K562 (cell line): Measurements from ENCODE around the gene SERTAD2. TPM values are rescaled to one million over a fixed set of nuclear protein-coding genes. Genes with fewer than 3 reads are reported as not detected.

ENCODE experiments used
- ATAC-seq: fragments of 200-7000 bp; cut with Tn5 transposase; 3 replicates; pipeline ENCODE4 v1.9.1; 2020; ENCODE audit warnings: moderate library complexity
- BruUV-seq: library from RNA; stranded (reverse); fragments of 400-500 nt; replicated peaks from 2 replicates; lab custom pipeline; 2021; lab: Mats Ljungman, UMichigan
- CTCF ChIA-PET: fragments of 300-600 bp; formaldehyde crosslinking; extraction: SDS; loops from one replicate; lab custom pipeline; 2021; ENCODE audit warnings: low intra/inter-chr PET ratio; lab: Yijun Ruan, JAX
- POLR2A ChIA-PET: fragments of 300-600, 350-650 bp; sonication (Branson Sonifier 250); formaldehyde crosslinking; extraction: SDS; loops from one replicate; lab custom pipeline; 2021; ENCODE audit warnings: antibody characterized with exemption, inconsistent platforms; lab: Yijun Ruan, JAX
- DNase-seq, 4 experiments: peaks; one replicate each; pipeline versions ENCODE4 v3.0.0 to v3.0.0-alpha.2; 2011 to 2018; ENCODE audit warnings: low spot score in 3 of 4, mixed read lengths in 3 of 4; ENCODE audit errors: extremely low read depth in 1 of 4
- FAIRE-seq: peaks from 2 replicates; lab custom pipeline; 2011; peaks lifted over from hg19 to GRCh38; lab: Jason Lieb, UNC
- H2AFZ ChIP-seq: 2 replicates; pipeline ENCODE4 v1.6.0; 2011; ENCODE audit warnings: low read depth, low read length, control low read depth, inconsistent platforms
- H3K27ac ChIP-seq: fragments of 200-600 bp; 3 replicates; pipeline ENCODE4 v1.8.0; 2011; ENCODE audit warnings: low read depth, mild to moderate bottlenecking, control low read depth, inconsistent platforms, low read length, moderate library complexity, mixed read lengths; ENCODE audit errors: extremely low read depth
- H3K27me3 ChIP-seq, 2 experiments: fragments of 300-600 bp in 1 of 2; 2 replicates in 1 of 2; 3 replicates in 1 of 2; pipeline versions ENCODE4 v1.6.0 to v1.8.0; 2011; ENCODE audit warnings: inconsistent platforms in 2 of 2, low read length in 2 of 2, mild to moderate bottlenecking in 1 of 2, mixed read lengths in 1 of 2, moderate library complexity in 1 of 2; ENCODE audit not compliant: control insufficient read depth in 2 of 2, insufficient read depth in 2 of 2
- H3K36me3 ChIP-seq: fragments of 300-600 bp; 3 replicates; pipeline ENCODE4 v1.8.0; 2011; ENCODE audit warnings: mild to moderate bottlenecking, low read length, inconsistent platforms; ENCODE audit not compliant: control insufficient read depth, insufficient read depth
- H3K4me1 ChIP-seq, 2 experiments: fragments of 200-600 bp in 1 of 2; replicated peaks in 1 of 2; 2 replicates in 1 of 2; 3 replicates in 1 of 2; pipeline versions ENCODE4 v1.5.1 to v1.8.0; 2011; ENCODE audit warnings: inconsistent platforms in 2 of 2, low read length in 2 of 2, mild to moderate bottlenecking in 1 of 2, mixed read lengths in 1 of 2, moderate library complexity in 1 of 2; ENCODE audit not compliant: control insufficient read depth in 2 of 2, insufficient read depth in 2 of 2
- H3K4me2 ChIP-seq: 2 replicates; pipeline ENCODE4 v1.6.1; 2011; ENCODE audit warnings: low read length, control low read depth, inconsistent platforms, mixed read lengths; ENCODE audit not compliant: insufficient read depth
- H3K4me3 ChIP-seq: fragments of 200-600 bp; sonication (generic), shearing (Covaris generic); 2 replicates; pipeline ENCODE4 v1.5.1; 2016; ENCODE audit warnings: control low read depth, inconsistent platforms
- H3K79me2 ChIP-seq: fragments of 200-600 bp; 3 replicates; pipeline ENCODE4 v1.8.0; 2011; ENCODE audit warnings: low read length, inconsistent platforms; ENCODE audit not compliant: control insufficient read depth, insufficient read depth
- H3K9ac ChIP-seq, 2 experiments: 2 replicates each; pipeline versions ENCODE4 v1.6.0 to v1.6.1; 2011; ENCODE audit warnings: low read depth in 2 of 2, low read length in 2 of 2, control low read depth in 1 of 2, inconsistent platforms in 1 of 2, mild to moderate bottlenecking in 1 of 2, mixed read lengths in 1 of 2; ENCODE audit not compliant: insufficient read depth in 1 of 2
- H3K9me1 ChIP-seq: one replicate; pipeline ENCODE4 v1.6.0; 2011; ENCODE audit warnings: inconsistent platforms, mild to moderate bottlenecking, low read length, moderate library complexity; ENCODE audit not compliant: control insufficient read depth, insufficient read depth
- H3K9me3 ChIP-seq: replicated peaks from 2 replicates; pipeline ENCODE4 v1.5.1; 2011; ENCODE audit warnings: low read depth, low read length, inconsistent platforms; ENCODE audit not compliant: control insufficient read depth, insufficient read depth
- H4K20me1 ChIP-seq: replicated peaks from 2 replicates; pipeline ENCODE4 v1.6.1; 2011; ENCODE audit warnings: low read length, inconsistent platforms, mixed read lengths; ENCODE audit not compliant: control insufficient read depth, insufficient read depth
- BCOR ChIP-seq: fragments of 450-650 bp; IDR thresholded peaks from 2 replicates; pipeline ENCODE4 v1.6.1; 2016
- RAD21 ChIP-seq, 2 experiments: fragments of 250-450 bp in 1 of 2; fragments of 450-650 bp in 1 of 2; sonication (Bioruptor Pico) in 1 of 2; formaldehyde crosslinking in 1 of 2; IDR thresholded peaks in 1 of 2; conservative IDR thresholded peaks in 1 of 2; 2 replicates each; pipeline versions ENCODE4 v1.4.0 to v1.8.0; 2020 to 2022; ENCODE audit warnings: mild to moderate bottlenecking in 2 of 2, moderate library complexity in 1 of 2
- SMC3 ChIP-seq: conservative IDR thresholded peaks from 2 replicates; pipeline ENCODE4 v1.6.1; 2011; ENCODE audit warnings: low read depth, low read length, improper control_type of control experiment; ENCODE audit not compliant: insufficient read depth
- SPI1 ChIP-seq: IDR thresholded peaks from 2 replicates; pipeline ENCODE4 v1.6.1; 2011; ENCODE audit warnings: low read depth, low read length, control low read depth, borderline replicate concordance
- STAT5A ChIP-seq: IDR thresholded peaks from 2 replicates; pipeline ENCODE4 v1.6.1; 2012; ENCODE audit warnings: low read length, inconsistent platforms, borderline replicate concordance
- YY1 ChIP-seq, 3 experiments: IDR thresholded peaks; 2 replicates each; pipeline ENCODE4 v1.6.1; 2011; ENCODE audit warnings: low read length in 2 of 3, mild to moderate bottlenecking in 2 of 3, moderate library complexity in 2 of 3, borderline replicate concordance in 1 of 3, control low read depth in 1 of 3, low read depth in 1 of 3; ENCODE audit not compliant: insufficient read depth in 3 of 3, insufficient replicate concordance in 2 of 3, control insufficient read depth in 1 of 3, insufficient read length in 1 of 3; ENCODE audit errors: extremely low read depth in 1 of 3
- ZNF24 ChIP-seq: fragments of 450-650 bp; IDR thresholded peaks from 2 replicates; pipeline ENCODE4 v1.6.1; 2016
- ZNF311 ChIP-seq: fragments of 250-450 bp; sonication (Bioruptor Pico); IDR thresholded peaks from 2 replicates; pipeline ENCODE4 v1.4.0; 2020; ENCODE audit warnings: mild to moderate bottlenecking, moderate library complexity
- ZSCAN32 ChIP-seq: fragments of 450-650 bp; formaldehyde crosslinking; IDR thresholded peaks from 2 replicates; pipeline ENCODE4 v1.4.0; 2020; ENCODE audit warnings: mild to moderate bottlenecking, moderate library complexity
- WGBS: fragments of 100-300 bp; shearing (Covaris generic); methylation state at CpG from one replicate; pipeline ENCODE4 v1.1.6; 2016; ENCODE audit warnings: low coverage, mixed read lengths; ENCODE audit not compliant: insufficient coverage; ENCODE audit errors: missing lambda C conversion rate; 5-methylcytosine and 5-hydroxymethylcytosine counted together
- in situ Hi-C: fragments of 300-500 bp; cut with MboI; formaldehyde crosslinking; loops from 4 replicates; pipeline ENCODE4 v1.15.0; 2018; ENCODE audit warnings: inconsistent platforms, mixed read lengths
- intact Hi-C: fragments of 100-400 bp; cut with micrococcal nuclease; formaldehyde crosslinking; loops from 2 replicates; pipeline ENCODE4 v1.14.2; 2022
- polyA plus RNA-seq, 8 experiments: library from polyadenylated mRNA; depleted of rRNA in 4 of 8; stranded (reverse) in 5 of 8; unstranded in 3 of 8; fragments of >200 nt; fragmentation: Nextera tagmentation in 2 of 8; fragmentation: Illumina TruSeq in 1 of 8; extraction: Ambion mirVana in 2 of 8; extraction: Trizol in 1 of 8; gene quantifications; 2 replicates each; pipeline versions ENCODE4 v1.2.1 to v1.2.3, GENCODE V29; 2011 to 2014; ENCODE audit warnings: inconsistent platforms in 1 of 8, missing spikeins in 1 of 8
- total RNA-seq, 7 experiments: library from RNA; depleted of rRNA in 6 of 7; stranded (reverse); fragments of >200 nt in 6 of 7; fragmentation: Illumina TruSeq in 2 of 7; extraction: Trizol in 2 of 7; gene quantifications; 2 replicates each; pipeline versions ENCODE4 v1.2.1 to v1.2.3, GENCODE V29; 2011 to 2021; ENCODE audit warnings: low replicate concordance in 1 of 7
- TF ChIP-seq, protein P1 (sequence below), 3 experiments: IDR thresholded peaks in 2 of 3; conservative IDR thresholded peaks in 1 of 3; 2 replicates each; pipeline ENCODE4 v1.5.1; 2011 to 2012; ENCODE audit warnings: low read length in 3 of 3, mild to moderate bottlenecking in 3 of 3, control low read depth in 2 of 3, improper control_type of control experiment in 1 of 3, inconsistent platforms in 1 of 3, low read depth in 1 of 3, mixed read lengths in 1 of 3, moderate library complexity in 1 of 3; ENCODE audit not compliant: insufficient read depth in 2 of 3
- TF ChIP-seq, protein P2 (sequence below): IDR thresholded peaks from 3 replicates; pipeline ENCODE4 v1.6.1; 2011; ENCODE audit warnings: borderline replicate concordance, mild to moderate bottlenecking, moderate library complexity; ENCODE audit not compliant: insufficient read length; ENCODE audit errors: extremely low read depth
- TF ChIP-seq, protein P3 (sequence below): fragments of 250-450 bp; sonication (Bioruptor Pico); IDR thresholded peaks from 2 replicates; pipeline ENCODE4 v1.8.0; 2022; ENCODE audit warnings: moderate library complexity, mild to moderate bottlenecking, inconsistent platforms
- TF ChIP-seq, protein P4 (sequence below): sonication (generic); formaldehyde crosslinking; IDR thresholded peaks from 2 replicates; pipeline ENCODE4 v1.8.1; 2023; ENCODE audit warnings: mild to moderate bottlenecking, missing genetic modification reagents

Gene SERTAD2
- total and polyA plus RNA-seq, 9 of the 15 experiments (the other 6 are each of a cell fraction or from before 2014, with no cell fraction given) = 3.0 to 12.5 (median 6.1) TPM

DNA sequence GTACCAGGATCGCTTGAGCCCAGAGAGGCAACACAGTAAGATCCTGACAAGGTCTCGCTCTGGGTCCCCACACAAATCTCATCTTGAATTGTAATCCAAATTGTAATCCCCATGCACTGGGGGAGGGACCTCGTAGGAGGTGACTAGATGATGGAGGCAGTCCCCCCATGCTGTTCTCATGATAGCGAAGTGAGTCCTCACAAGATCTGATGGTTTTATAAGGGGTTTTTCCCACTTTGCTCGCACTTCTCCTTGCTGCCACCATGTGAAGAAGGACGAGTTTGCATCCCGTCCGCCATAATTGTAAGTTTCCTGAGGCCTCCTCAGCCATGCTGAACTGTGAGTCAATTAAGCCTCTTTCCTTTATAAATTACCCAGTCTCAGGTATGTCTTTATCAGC lies 46.0 kb upstream of the SERTAD2 start:
- peak; percentile 49; the same call in 2 of the 3 replicates for ATAC-seq
- TF ChIP-seq YY1 (IDR thresholded peaks at IDR 0.05; ENCODE audit: borderline replicate concordance in 1 of 3, control insufficient read depth in 1 of 3, extremely low read depth in 1 of 3, insufficient read depth in 3 of 3, insufficient read length in 1 of 3, insufficient replicate concordance in 2 of 3, low read depth in 1 of 3, low read length in 2 of 3) (peak in 1 of 3 experiments; percentile 54), SPI1 (no peak), ZSCAN32 (CRISPR knock-in tag) (no peak), BCOR (no peak), ZNF24 (no peak), STAT5A (no peak), SMC3 (no peak), RAD21 (CRISPR knock-in tag; conservative IDR thresholded peaks at IDR 0.05 in 1 of 2, IDR thresholded peaks at IDR 0.05 in 1 of 2) (peak in 1 of 2 experiments; percentile 36; a peak in 1 of 4 replicates), ZNF311 (no peak)
- TF ChIP-seq, protein P1, sequence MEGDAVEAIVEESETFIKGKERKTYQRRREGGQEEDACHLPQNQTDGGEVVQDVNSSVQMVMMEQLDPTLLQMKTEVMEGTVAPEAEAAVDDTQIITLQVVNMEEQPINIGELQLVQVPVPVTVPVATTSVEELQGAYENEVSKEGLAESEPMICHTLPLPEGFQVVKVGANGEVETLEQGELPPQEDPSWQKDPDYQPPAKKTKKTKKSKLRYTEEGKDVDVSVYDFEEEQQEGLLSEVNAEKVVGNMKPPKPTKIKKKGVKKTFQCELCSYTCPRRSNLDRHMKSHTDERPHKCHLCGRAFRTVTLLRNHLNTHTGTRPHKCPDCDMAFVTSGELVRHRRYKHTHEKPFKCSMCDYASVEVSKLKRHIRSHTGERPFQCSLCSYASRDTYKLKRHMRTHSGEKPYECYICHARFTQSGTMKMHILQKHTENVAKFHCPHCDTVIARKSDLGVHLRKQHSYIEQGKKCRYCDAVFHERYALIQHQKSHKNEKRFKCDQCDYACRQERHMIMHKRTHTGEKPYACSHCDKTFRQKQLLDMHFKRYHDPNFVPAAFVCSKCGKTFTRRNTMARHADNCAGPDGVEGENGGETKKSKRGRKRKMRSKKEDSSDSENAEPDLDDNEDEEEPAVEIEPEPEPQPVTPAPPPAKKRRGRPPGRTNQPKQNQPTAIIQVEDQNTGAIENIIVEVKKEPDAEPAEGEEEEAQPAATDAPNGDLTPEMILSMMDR (IDR thresholded peaks at IDR 0.05 in 2 of 3, conservative IDR thresholded peaks at IDR 0.05 in 1 of 3; ENCODE audit: insufficient read depth in 2 of 3, low read depth in 1 of 3, low read length in 3 of 3) = peak in 2 of 3 experiments; percentile 30 to 34; a peak in 3 of 6 replicates
- TF ChIP-seq, protein P2, sequence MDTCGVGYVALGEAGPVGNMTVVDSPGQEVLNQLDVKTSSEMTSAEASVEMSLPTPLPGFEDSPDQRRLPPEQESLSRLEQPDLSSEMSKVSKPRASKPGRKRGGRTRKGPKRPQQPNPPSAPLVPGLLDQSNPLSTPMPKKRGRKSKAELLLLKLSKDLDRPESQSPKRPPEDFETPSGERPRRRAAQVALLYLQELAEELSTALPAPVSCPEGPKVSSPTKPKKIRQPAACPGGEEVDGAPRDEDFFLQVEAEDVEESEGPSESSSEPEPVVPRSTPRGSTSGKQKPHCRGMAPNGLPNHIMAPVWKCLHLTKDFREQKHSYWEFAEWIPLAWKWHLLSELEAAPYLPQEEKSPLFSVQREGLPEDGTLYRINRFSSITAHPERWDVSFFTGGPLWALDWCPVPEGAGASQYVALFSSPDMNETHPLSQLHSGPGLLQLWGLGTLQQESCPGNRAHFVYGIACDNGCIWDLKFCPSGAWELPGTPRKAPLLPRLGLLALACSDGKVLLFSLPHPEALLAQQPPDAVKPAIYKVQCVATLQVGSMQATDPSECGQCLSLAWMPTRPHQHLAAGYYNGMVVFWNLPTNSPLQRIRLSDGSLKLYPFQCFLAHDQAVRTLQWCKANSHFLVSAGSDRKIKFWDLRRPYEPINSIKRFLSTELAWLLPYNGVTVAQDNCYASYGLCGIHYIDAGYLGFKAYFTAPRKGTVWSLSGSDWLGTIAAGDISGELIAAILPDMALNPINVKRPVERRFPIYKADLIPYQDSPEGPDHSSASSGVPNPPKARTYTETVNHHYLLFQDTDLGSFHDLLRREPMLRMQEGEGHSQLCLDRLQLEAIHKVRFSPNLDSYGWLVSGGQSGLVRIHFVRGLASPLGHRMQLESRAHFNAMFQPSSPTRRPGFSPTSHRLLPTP = no peak
- TF ChIP-seq, protein P3, sequence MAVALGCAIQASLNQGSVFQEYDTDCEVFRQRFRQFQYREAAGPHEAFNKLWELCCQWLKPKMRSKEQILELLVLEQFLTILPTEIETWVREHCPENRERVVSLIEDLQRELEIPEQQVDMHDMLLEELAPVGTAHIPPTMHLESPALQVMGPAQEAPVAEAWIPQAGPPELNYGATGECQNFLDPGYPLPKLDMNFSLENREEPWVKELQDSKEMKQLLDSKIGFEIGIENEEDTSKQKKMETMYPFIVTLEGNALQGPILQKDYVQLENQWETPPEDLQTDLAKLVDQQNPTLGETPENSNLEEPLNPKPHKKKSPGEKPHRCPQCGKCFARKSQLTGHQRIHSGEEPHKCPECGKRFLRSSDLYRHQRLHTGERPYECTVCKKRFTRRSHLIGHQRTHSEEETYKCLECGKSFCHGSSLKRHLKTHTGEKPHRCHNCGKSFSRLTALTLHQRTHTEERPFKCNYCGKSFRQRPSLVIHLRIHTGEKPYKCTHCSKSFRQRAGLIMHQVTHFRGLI (CRISPR knock-in tag) = no peak
- TF ChIP-seq, protein P4, sequence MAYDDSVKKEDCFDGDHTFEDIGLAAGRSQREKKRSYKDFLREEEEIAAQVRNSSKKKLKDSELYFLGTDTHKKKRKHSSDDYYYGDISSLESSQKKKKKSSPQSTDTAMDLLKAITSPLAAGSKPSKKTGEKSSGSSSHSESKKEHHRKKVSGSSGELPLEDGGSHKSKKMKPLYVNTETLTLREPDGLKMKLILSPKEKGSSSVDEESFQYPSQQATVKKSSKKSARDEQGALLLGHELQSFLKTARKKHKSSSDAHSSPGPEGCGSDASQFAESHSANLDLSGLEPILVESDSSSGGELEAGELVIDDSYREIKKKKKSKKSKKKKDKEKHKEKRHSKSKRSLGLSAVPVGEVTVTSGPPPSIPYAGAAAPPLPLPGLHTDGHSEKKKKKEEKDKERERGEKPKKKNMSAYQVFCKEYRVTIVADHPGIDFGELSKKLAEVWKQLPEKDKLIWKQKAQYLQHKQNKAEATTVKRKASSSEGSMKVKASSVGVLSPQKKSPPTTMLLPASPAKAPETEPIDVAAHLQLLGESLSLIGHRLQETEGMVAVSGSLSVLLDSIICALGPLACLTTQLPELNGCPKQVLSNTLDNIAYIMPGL (CRISPR knock-in tag) = no peak

More for the DNA sequence above, 46.0 kb upstream of the SERTAD2 start:
- no peaks in the 10 kb centered on the region for H3K27me3 ChIP-seq
- peak in 1 of 4 experiments; percentile 19 for DNase-seq
- H3K36me3 ChIP-seq = no peaks in the 10 kb centered on the region
- H3K4me3 ChIP-seq = no peak overlapping the region
- H3K27ac ChIP-seq = no peak overlapping the region
- no peaks in the 10 kb centered on the region for H4K20me1 ChIP-seq
- in situ Hi-C loops (no loop called here), intact Hi-C loops (no loop called here)
- H2AFZ ChIP-seq = peak overlapping the region; percentile 51
- H3K4me1 ChIP-seq = peaks cover 0 to 10% of the 10 kb centered on the region in 2 experiments; a peak in 1 of 5 replicates
- BruUV-seq = no TSS peak
- H3K79me2 ChIP-seq = no peaks in the 10 kb centered on the region
- H3K9me1 ChIP-seq = no peaks in the 10 kb centered on the region
- CTCF ChIA-PET = no interaction called here
- WGBS = 65% methylated on average over 8 of the region's 8 CpGs
- POLR2A ChIA-PET = no interaction called here
- H3K9ac ChIP-seq = no peak overlapping the region
- FAIRE-seq = peak; percentile 69
- no peak overlapping the region for H3K4me2 ChIP-seq
- H3K9me3 ChIP-seq = no peaks in the 10 kb centered on the region
